Stimulated activated effector memory CD8-positive, alpha-beta T cell treated with anti-CD3 and anti-CD28 coated beads, Interleukin-12 subunit alpha, Interleukin-12 subunit beta, amount 100 ng/mL, for 72 hours (primary cell): ENCODE measurements around the gene FAM3B.

Experiments used
- ATAC-seq: fragments of 150-1000 bp; cut with Tn5 transposase; 2 replicates; pipeline ENCODE4 v1.10.0; 2021
- DNase-seq, 2 donors: peaks; one replicate each; pipeline ENCODE4 v3.0.0; 2021 to 2022; ENCODE audit warnings: low spot score in 2 of 2
- H3K27ac Mint-ChIP-seq: one replicate; pipeline ENCODE4 v1.8.0; 2022; ENCODE audit warnings: mild to moderate bottlenecking, mixed read lengths
- H3K36me3 Mint-ChIP-seq: one replicate; pipeline ENCODE4 v1.8.0; 2022; ENCODE audit warnings: mild to moderate bottlenecking, mixed read lengths
- H3K4me1 Mint-ChIP-seq: one replicate; pipeline ENCODE4 v1.8.0; 2022; ENCODE audit warnings: mixed read lengths
- H3K4me3 Mint-ChIP-seq: one replicate; pipeline ENCODE4 v1.8.0; 2022; ENCODE audit warnings: mild to moderate bottlenecking, mixed read lengths
- H3K9me3 Mint-ChIP-seq: one replicate; pipeline ENCODE4 v1.8.0; 2022; ENCODE audit warnings: mixed read lengths

FAM3B gene

GRCh38 chr21:41328660-41329607, 12.3 kb downstream of the FAM3B start:
- DNase-seq, result no peak
- no peak overlapping the region for H3K4me3 Mint-ChIP-seq
- H3K36me3 Mint-ChIP-seq, result no peaks in the 10 kb centered on the region
- H3K9me3 Mint-ChIP-seq, result peaks cover 3% of the 10 kb centered on the region
- H3K27ac Mint-ChIP-seq, result no peak overlapping the region
- no peaks in the 10 kb centered on the region for H3K4me1 Mint-ChIP-seq
- ATAC-seq, result no peak

GRCh38 chr21:41333752-41334151, 17.2 kb downstream of the FAM3B start:
- H3K9me3 Mint-ChIP-seq, result peaks cover 3% of the 10 kb centered on the region
- H3K4me1 Mint-ChIP-seq, result no peaks in the 10 kb centered on the region
- H3K4me3 Mint-ChIP-seq, result no peak overlapping the region
- H3K27ac Mint-ChIP-seq, result no peak overlapping the region
- H3K36me3 Mint-ChIP-seq, result no peaks in the 10 kb centered on the region
- ATAC-seq (no peak), DNase-seq (no peak)

GRCh38 chr21:41337515-41337914, 20.9 kb downstream of the FAM3B start:
- Mint-ChIP-seq H3K27ac (no peak overlapping the region), H3K9me3 (peaks cover 7% of the 10 kb centered on the region)
- ATAC-seq, result peak; percentile 26

GRCh38 chr21:41338455-41338854, 21.9 kb downstream of the FAM3B start:
- DNase-seq, result no peak
- Mint-ChIP-seq H3K27ac (no peak overlapping the region), H3K9me3 (peaks cover 6% of the 10 kb centered on the region), H3K4me3 (no peak overlapping the region), H3K4me1 (no peaks in the 10 kb centered on the region), H3K36me3 (no peaks in the 10 kb centered on the region)
- ATAC-seq, result no peak

More at GRCh38 chr21:41337515-41337914, 20.9 kb downstream of the FAM3B start:
- Mint-ChIP-seq H3K4me1 (no peaks in the 10 kb centered on the region), H3K36me3 (no peaks in the 10 kb centered on the region), H3K4me3 (no peak overlapping the region)
- DNase-seq, result no peak

DNA sequence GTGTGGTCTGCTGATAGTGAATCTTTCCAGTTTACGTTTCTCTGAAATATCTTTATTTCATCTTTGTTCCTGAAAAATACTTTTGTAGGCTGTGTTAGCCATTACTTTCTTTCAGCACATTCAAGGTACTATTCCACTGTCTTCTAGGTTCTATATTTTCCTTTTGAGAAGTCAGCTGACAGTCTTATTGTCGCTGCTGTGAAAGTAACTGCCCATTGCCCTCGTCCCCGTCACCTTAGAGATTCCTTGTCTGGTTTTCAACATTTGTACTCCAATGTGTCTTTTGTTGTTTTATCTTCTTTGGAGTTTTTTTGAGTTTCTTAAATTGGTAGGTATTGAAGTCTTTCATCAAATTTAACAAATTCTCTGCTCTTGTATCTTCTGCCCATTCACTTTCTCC, 25.4 kb downstream of the FAM3B start:
- no peak overlapping the region for H3K27ac Mint-ChIP-seq
- ATAC-seq, result no peak
- no peak for DNase-seq
- H3K4me1 Mint-ChIP-seq, result no peaks in the 10 kb centered on the region
- no peak overlapping the region for H3K4me3 Mint-ChIP-seq
- H3K9me3 Mint-ChIP-seq, result peaks cover 4% of the 10 kb centered on the region
- H3K36me3 Mint-ChIP-seq, result no peaks in the 10 kb centered on the region

DNA sequence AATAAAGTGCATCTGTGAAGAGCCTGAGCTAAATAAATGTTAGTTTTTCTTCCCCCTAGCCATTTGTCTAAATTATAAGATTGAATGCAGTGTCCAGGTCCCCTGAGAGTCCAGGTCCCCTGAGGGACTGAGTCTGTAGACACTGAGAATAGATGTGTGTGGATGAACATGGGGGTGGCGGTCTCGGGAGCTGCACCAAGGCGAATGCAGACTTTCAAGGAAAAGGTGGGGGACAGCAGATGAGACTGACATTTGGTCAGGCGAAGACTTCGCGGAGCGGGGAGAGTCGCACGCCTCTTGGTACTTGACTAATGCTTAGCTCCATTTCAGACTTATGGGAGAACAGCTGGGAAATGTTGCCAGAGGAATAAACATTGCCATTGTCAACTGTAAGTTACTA, 27.5 kb downstream of the FAM3B start:
- DNase-seq, result no peak
- Mint-ChIP-seq H3K36me3 (no peaks in the 10 kb centered on the region), H3K4me3 (no peak overlapping the region), H3K27ac (no peak overlapping the region), H3K9me3 (peaks cover 4% of the 10 kb centered on the region), H3K4me1 (no peaks in the 10 kb centered on the region)
- ATAC-seq, result no peak

DNA sequence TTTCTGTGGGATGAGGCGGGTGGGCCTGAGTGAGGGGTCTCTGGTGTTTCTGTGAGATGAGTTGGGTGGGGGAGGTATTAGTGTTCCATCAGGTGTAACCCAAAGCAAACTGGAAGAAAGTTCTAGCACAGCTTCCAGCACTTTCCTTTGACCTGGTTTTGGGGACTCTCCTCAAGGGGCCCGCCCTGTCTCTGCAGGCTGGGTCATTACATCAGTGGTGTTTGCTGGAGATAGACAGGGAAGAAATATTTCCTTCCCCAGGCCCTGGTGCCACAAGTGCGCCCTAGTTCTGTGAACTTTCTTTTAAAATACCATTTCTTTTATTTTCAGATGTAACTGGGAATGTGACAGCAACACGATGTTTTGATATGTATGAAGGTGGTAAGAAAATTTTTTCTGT, 28.8 kb downstream of the FAM3B start:
- no peak overlapping the region for H3K27ac Mint-ChIP-seq
- DNase-seq, result no peak
- H3K9me3 Mint-ChIP-seq, result peaks cover 4% of the 10 kb centered on the region
- H3K4me1 Mint-ChIP-seq, result no peaks in the 10 kb centered on the region
- ATAC-seq, result no peak
- H3K36me3 Mint-ChIP-seq, result no peaks in the 10 kb centered on the region
- no peak overlapping the region for H3K4me3 Mint-ChIP-seq

GRCh38 chr21:41345934-41346685, 29.5 kb downstream of the FAM3B start:
- ATAC-seq, result no peak
- H3K9me3 Mint-ChIP-seq, result peaks cover 4% of the 10 kb centered on the region
- no peak overlapping the region for H3K4me3 Mint-ChIP-seq
- no peaks in the 10 kb centered on the region for H3K36me3 Mint-ChIP-seq
- DNase-seq, result no peak
- H3K4me1 Mint-ChIP-seq, result no peaks in the 10 kb centered on the region
- no peak overlapping the region for H3K27ac Mint-ChIP-seq

- Mint-ChIP-seq H3K9me3 (peaks cover 4% of the 10 kb centered on the region), H3K27ac (no peak overlapping the region), H3K4me3 (no peak overlapping the region), H3K4me1 (no peaks in the 10 kb centered on the region), H3K36me3 (no peaks in the 10 kb centered on the region)
- DNase-seq, result no peak
- ATAC-seq, result no peak
Observed at GRCh38 chr21:41346758-41347157, 30.2 kb downstream of the FAM3B start.

DNA sequence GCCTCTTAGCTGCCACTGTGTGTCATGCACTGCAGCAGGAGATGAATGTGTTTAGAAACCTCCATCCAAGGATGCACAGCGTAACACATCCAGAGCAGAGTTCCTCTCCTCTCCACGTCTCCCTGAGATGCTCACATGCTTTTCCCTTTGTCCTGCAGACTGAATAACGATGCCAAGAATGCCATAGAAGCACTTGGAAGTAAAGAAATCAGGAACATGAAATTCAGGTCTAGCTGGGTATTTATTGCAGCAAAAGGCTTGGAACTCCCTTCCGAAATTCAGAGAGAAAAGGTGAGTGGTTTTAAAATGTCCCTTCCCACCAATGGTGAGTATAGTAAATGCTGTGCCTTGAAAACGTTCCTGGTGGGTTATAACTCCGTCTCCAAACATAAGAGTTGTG, 31.8 kb downstream of the FAM3B start:
- Mint-ChIP-seq H3K36me3 (no peaks in the 10 kb centered on the region), H3K4me3 (no peak overlapping the region), H3K9me3 (no peaks in the 10 kb centered on the region), H3K27ac (no peak overlapping the region), H3K4me1 (no peaks in the 10 kb centered on the region)
- ATAC-seq, result no peak
- DNase-seq, result no peak

- Mint-ChIP-seq H3K36me3 (no peaks in the 10 kb centered on the region), H3K9me3 (no peaks in the 10 kb centered on the region), H3K27ac (no peak overlapping the region), H3K4me3 (no peak overlapping the region), H3K4me1 (no peaks in the 10 kb centered on the region)
- ATAC-seq (no peak), DNase-seq (no peak)
Observed at GRCh38 chr21:41349126-41349525, 32.5 kb downstream of the FAM3B start.

GRCh38 chr21:41349619-41350390, 33.2 kb downstream of the FAM3B start:
- H3K27ac Mint-ChIP-seq, result no peak overlapping the region

GRCh38 chr21:41350436-41351155, 34.0 kb downstream of the FAM3B start:
- H3K36me3 Mint-ChIP-seq, result no peaks in the 10 kb centered on the region
- H3K4me3 Mint-ChIP-seq, result no peak overlapping the region
- ATAC-seq, result no peak
- H3K9me3 Mint-ChIP-seq, result no peaks in the 10 kb centered on the region
- DNase-seq, result no peak
- no peaks in the 10 kb centered on the region for H3K4me1 Mint-ChIP-seq
- no peak overlapping the region for H3K27ac Mint-ChIP-seq

More at GRCh38 chr21:41349619-41350390, 33.2 kb downstream of the FAM3B start:
- no peak for ATAC-seq
- H3K4me1 Mint-ChIP-seq, result no peaks in the 10 kb centered on the region
- DNase-seq, result no peak
- no peaks in the 10 kb centered on the region for H3K36me3 Mint-ChIP-seq
- no peak overlapping the region for H3K4me3 Mint-ChIP-seq
- H3K9me3 Mint-ChIP-seq, result no peaks in the 10 kb centered on the region

- Mint-ChIP-seq H3K9me3 (no peaks in the 10 kb centered on the region), H3K36me3 (peaks cover 7% of the 10 kb centered on the region), H3K4me1 (peaks cover 12% of the 10 kb centered on the region), H3K27ac (no peak overlapping the region), H3K4me3 (no peak overlapping the region)
- no peak for ATAC-seq
- no peak for DNase-seq
Observed at GRCh38 chr21:41357546-41357945, 40.9 kb downstream of the FAM3B start.
